NCI-H2227 (cell line): ENCODE measurements around the gene SF1.

Experiments used
- DNase-seq: peaks from one replicate; lab custom pipeline; 2025; ENCODE audit not compliant: unreplicated experiment; lab: John Stamatoyannopoulos, UW

The SF1 gene

GRCh38 chr11:64784813-64785581, 6.7 kb upstream of the SF1 start:
- DNase-seq: no peak

- DNase-seq: no peak
These were observed 194 bp downstream of the SF1 start for GRCh38 chr11:64778223-64778472.

- DNase-seq: peak; percentile 93
These were observed 706 bp downstream of the SF1 start for GRCh38 chr11:64777449-64778222.

- no peak for DNase-seq
These were observed 1.5 kb downstream of the SF1 start for GRCh38 chr11:64776875-64777274.

GRCh38 chr11:64776425-64776824, 1.9 kb downstream of the SF1 start:
- DNase-seq: no peak

GRCh38 chr11:64774144-64774543, 4.2 kb downstream of the SF1 start:
- DNase-seq: no peak

GRCh38 chr11:64772303-64773018, 5.9 kb downstream of the SF1 start:
- DNase-seq: no peak

GRCh38 chr11:64771861-64772260, 6.5 kb downstream of the SF1 start:
- DNase-seq: no peak

GRCh38 chr11:64770120-64770519, 8.2 kb downstream of the SF1 start:
- no peak for DNase-seq

- no peak for DNase-seq
These were observed 9.1 kb downstream of the SF1 start for GRCh38 chr11:64769283-64769682.

GRCh38 chr11:64768300-64768694, 10.0 kb downstream of the SF1 start:
- no peak for DNase-seq

GRCh38 chr11:64767344-64768299, 10.7 kb downstream of the SF1 start:
- peak; percentile 82 for DNase-seq

- no peak for DNase-seq
These were observed 11.5 kb downstream of the SF1 start for GRCh38 chr11:64766881-64767280.

- no peak for DNase-seq
These were observed 12.3 kb downstream of the SF1 start for GRCh38 chr11:64765851-64766665.

- DNase-seq: peak; percentile 26
These were observed 13.0 kb downstream of the SF1 start for GRCh38 chr11:64765291-64765850.

GRCh38 chr11:64764753-64765152, 13.6 kb downstream of the SF1 start:
- DNase-seq: no peak

GRCh38 chr11:64764040-64764611, 14.2 kb downstream of the SF1 start:
- no peak for DNase-seq

GRCh38 chr11:64763526-64764039, 14.8 kb downstream of the SF1 start:
- DNase-seq: no peak
